HG03521 (cell line): ENCODE measurements around the gene DNAJC5.

Experiments used
- ATAC-seq: cut with Tn5 transposase; IDR thresholded peaks from one replicate; pipeline ENCODE4 v1.9.1; 2021; ENCODE audit warnings: mild to moderate bottlenecking, moderate library complexity; ENCODE audit not compliant: unreplicated experiment

Gene DNAJC5

GRCh38 chr20:63978319-63979228, 83.6 kb downstream of the DNAJC5 start:
- ATAC-seq: peak; percentile 27

- ATAC-seq: no peak
Measured at GRCh38 chr20:63979229-63979556, 84.3 kb downstream of the DNAJC5 start.

GRCh38 chr20:63979557-63980316, 84.8 kb downstream of the DNAJC5 start, which contains the start of gene SAMD10:
TSS of gene SAMD10 (minus strand) at chr20:63979642. CDS start at chr20:63979467, 175 bp downstream.
- ATAC-seq: no peak

GRCh38 chr20:63980317-63980805, 85.4 kb downstream of the DNAJC5 start:
- peak; percentile 7 for ATAC-seq

DNA sequence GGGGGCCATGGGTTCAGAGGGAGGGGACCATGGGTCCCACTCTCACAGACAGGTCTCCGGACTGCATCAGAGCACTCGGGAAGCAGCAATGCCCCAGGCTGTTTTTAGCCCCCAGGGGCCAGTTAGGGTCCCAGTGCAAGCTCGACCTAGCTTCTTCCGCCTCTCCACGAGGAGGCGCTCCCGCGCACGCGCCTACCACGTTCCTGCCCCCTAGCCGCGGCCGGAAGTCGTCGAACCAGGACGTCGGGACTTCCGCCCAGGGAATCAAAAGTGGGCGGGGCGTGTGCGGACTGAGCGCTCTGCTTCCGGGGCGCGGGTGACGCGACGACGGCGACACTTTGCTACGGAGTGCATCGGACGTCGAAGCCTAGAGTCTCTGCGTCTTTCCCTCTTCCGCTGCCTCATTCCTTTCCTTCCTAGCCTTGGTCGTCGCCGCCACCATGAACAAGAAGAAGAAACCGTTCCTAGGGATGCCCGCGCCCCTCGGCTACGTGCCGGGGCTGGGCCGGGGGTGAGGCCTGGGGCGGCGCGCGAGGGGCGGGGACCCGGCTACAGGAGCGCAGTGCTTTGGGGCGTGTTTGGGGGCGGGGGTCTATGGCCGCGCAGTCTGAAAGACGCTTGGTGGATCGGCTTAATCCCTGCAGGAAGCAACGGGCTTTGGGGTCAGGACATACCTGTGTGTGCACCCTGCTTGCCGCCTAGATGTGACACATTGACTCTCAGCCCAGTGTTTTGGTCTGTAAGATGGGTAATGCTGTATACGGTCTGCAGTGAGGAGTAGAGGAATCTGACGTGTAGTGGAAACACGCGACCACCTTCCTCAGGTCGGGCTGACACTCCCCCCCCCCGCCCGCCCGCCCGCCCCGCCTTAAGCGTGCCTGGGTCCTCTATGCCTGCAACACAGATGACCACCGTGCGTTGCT, 86.1 kb downstream of the DNAJC5 start, which contains the start of gene PRPF6:
Gene PRPF6 (plus strand): TSS at position 327 of the 923 bp plus-strand sequence. CDS start 114 bp downstream, at position 441.
- ATAC-seq: peak; percentile 53

GRCh38 chr20:63982937-63983336, 88.0 kb downstream of the DNAJC5 start:
- ATAC-seq: no peak
